AG04449 (cell line): ENCODE measurements around the gene PAFAH1B2.

Experiments used
- CTCF ChIA-PET: fragments of 350-600 bp; formaldehyde crosslinking; extraction: SDS; loops from one replicate; lab custom pipeline; 2021; ENCODE audit warnings: antibody characterized with exemption; lab: Yijun Ruan, JAX
- POLR2A ChIA-PET: fragments of 400-600, 350-600 bp; formaldehyde crosslinking; extraction: SDS; loops from one replicate; lab custom pipeline; 2020; ENCODE audit warnings: antibody characterized with exemption, inconsistent platforms; lab: Yijun Ruan, JAX
- DNase-seq: peaks from one replicate; pipeline ENCODE4 v3.0.0-alpha.2; 2010; ENCODE audit warnings: low read depth, low spot score
- H3K4me3 ChIP-seq: 2 replicates; pipeline ENCODE4 v1.5.1; 2011; ENCODE audit warnings: low read depth, mild to moderate bottlenecking, control low read depth, low read length
- TF ChIP-seq, protein P1 (sequence below): IDR thresholded peaks from one replicate; pipeline ENCODE4 v1.5.1; 2011; ENCODE audit warnings: mild to moderate bottlenecking, moderate library complexity, low read length, control low read depth, inconsistent platforms; ENCODE audit not compliant: insufficient read depth; ENCODE audit errors: missing control alignments

The PAFAH1B2 gene

DNA sequence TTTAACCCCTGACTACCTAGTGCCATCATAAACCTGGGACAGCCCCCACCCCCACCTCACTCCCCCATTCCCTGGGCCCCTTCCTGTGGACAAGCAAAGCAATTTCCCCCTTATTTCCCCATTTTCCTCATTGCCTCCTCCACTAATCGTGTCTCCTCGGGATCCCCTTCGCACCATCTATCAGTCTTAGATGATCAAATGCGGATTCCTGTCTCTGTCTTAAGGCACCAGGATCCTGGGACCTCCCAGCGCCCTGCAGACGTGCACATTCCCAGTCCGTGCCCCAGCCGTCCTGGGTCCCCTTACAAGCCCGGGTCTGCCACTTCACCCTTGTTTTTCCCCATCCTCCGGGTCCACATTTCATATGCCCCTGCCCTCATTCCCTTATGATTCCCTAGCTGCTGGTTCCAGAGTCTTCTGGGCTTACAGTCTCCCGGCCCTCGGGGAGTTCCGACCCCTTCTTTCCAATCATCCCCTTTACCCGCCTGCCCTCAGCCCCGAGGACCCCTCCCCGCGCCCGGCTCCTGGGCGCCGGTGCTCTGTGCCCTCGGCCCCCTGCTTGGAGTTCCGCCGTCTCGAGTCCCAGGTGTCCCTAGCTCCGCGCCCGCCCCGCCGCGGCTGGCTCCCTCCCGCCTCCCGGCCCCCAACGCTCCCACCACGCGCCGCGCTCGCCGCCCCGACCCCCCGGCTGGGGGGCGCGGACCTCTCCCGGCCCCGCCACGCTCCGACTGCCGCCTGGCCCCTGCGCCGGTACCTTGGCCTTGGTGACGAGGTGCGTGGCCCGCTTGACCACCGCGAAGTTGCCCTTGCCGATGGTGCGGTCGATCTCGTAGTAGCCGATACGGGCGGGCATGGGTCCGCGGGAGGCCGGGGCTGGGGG, 46.5 kb upstream of the PAFAH1B2 start:
- TF ChIP-seq, protein P1, sequence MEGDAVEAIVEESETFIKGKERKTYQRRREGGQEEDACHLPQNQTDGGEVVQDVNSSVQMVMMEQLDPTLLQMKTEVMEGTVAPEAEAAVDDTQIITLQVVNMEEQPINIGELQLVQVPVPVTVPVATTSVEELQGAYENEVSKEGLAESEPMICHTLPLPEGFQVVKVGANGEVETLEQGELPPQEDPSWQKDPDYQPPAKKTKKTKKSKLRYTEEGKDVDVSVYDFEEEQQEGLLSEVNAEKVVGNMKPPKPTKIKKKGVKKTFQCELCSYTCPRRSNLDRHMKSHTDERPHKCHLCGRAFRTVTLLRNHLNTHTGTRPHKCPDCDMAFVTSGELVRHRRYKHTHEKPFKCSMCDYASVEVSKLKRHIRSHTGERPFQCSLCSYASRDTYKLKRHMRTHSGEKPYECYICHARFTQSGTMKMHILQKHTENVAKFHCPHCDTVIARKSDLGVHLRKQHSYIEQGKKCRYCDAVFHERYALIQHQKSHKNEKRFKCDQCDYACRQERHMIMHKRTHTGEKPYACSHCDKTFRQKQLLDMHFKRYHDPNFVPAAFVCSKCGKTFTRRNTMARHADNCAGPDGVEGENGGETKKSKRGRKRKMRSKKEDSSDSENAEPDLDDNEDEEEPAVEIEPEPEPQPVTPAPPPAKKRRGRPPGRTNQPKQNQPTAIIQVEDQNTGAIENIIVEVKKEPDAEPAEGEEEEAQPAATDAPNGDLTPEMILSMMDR, result no peak
- CTCF ChIA-PET, result interaction anchor here (0.8 to 20.8 kb wide), 16 partner anchors 7 to 306 kb away, joined by 3 to 472 read pairs (median 6); partner anchors contain the start of genes APOA5 and ZPR1

DNA sequence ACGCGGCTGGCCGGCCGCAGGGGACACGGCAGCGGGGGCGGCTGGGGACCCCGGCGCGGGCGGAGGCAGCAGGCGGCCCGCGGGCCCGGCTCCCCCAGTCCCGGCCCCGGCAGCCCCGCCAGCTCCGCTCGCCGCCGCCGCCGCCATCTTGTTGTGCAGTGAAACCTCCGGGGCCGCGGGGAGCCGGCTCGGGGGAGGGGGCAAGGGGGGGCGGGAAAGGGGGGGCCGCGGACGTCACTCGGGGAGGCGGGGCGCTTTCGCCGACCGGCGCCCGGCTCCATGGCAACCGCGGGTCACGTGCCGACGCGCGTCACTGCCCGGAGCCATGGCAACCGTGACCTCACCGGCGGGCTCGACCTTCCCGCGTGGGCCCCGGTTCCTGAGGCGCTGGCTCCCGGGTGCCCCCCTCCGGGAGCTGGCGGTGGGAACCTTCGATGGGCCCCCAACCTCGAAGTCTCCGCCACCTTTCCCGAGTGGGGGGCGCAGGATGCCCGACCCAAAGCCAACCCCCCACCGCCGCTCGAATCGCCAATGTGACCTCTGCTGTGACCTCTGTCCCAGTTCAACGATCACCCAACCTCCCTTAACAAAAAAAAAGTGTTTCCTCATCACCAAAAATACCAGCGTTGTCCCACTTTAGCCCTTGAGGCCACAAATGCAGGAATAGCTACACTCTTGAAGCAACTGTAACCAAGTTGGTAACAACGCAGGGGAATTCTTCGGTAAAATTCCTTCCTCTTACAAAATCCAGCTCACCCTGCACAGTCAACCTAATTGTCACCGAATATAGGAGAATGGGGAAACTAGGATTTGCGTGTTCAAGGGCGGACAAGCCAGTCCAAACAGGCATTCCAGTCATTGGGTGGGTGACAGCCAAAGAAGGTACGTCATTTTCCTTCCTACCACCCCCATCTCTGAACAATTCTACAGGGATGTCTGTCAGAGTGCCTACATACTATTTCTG, 45.5 kb upstream of the PAFAH1B2 start, which contains the start of gene SIK3:
TSS of gene SIK3 (minus strand) at position 160 of the 964 bp plus-strand sequence. CDS start at position 147, 13 bp downstream.
- no peak for DNase-seq
- peak within 1 kb of the TSS; percentile 83 for H3K4me3 ChIP-seq
- ChIA-PET CTCF (interaction anchor here (0.6 to 20.8 kb wide), 23 partner anchors 8 to 366 kb away, joined by 3 to 472 read pairs (median 4); partner anchors contain the start of genes APOA5 and ZPR1), POLR2A (interaction anchor here (0.6 to 1.7 kb wide), 7 partner anchors 79 to 311 kb away, joined by 3 to 6 read pairs (median 4); partner anchors contain the start of gene ZPR1)
- TF ChIP-seq, protein P1, result peak; percentile 80

More for the DNA sequence above, 46.5 kb upstream of the PAFAH1B2 start:
- no peak for DNase-seq
- H3K4me3 ChIP-seq, result peak overlapping the region; percentile 83
- POLR2A ChIA-PET, result interaction anchor here (0.8 to 1.7 kb wide), 4 partner anchors 209 to 310 kb away, joined by 3 to 6 read pairs (median 6); partner anchors contain the start of gene ZPR1

DNA sequence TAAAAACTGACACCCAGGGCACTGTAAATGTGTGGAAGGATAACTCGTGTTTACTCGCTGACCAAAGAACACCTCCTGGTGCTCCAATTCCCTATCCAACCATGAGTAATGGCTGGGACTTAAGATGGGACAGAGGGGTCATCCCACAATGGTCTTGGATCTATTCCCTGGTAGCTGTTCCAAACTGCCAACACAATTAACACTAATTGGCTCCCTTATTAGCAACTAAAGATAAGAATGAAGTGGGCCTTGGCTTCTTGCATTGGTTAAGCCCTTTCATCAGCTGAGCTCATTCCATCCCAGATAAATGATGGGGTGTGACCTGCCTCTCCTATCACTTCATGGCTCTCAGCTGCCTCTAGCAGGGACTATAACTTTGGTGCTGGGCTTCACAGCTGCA, 44.4 kb upstream of the PAFAH1B2 start:
- ChIA-PET CTCF (interaction anchor here (0.8 to 20.8 kb wide), 13 partner anchors 9 to 368 kb away, joined by 3 to 472 read pairs (median 6); partner anchors contain the start of genes APOA5 and ZPR1), POLR2A (no interaction called here)
- DNase-seq, result no peak
- TF ChIP-seq, protein P1, result no peak
- no peak overlapping the region for H3K4me3 ChIP-seq

DNA sequence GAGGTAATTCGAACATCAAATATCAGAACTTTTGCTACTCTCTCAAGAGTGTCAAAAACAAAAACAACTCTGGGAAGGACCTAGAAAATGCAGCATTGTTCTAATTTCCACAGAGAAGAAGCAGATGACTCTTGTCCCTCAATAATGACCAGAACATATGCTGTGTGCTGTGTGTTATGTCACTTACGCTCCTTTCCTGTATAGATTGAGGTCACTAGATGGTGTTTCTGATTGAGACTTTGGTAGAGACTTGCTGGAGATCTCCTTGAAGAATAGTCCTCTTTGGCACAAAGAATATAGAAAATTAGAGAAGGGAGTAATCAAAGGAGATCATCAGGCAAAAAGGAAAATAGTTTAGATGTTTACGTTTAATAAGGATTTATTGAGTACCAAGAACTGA, 43.5 kb upstream of the PAFAH1B2 start:
- H3K4me3 ChIP-seq, result no peak overlapping the region
- POLR2A ChIA-PET, result no interaction called here
- TF ChIP-seq, protein P1, result no peak
- no peak for DNase-seq
- CTCF ChIA-PET, result interaction anchor here (1.1 to 20.8 kb wide), 5 partner anchors 11 to 357 kb away, joined by 3 to 472 read pairs (median 16); partner anchors contain the start of genes APOA5 and ZPR1

DNA sequence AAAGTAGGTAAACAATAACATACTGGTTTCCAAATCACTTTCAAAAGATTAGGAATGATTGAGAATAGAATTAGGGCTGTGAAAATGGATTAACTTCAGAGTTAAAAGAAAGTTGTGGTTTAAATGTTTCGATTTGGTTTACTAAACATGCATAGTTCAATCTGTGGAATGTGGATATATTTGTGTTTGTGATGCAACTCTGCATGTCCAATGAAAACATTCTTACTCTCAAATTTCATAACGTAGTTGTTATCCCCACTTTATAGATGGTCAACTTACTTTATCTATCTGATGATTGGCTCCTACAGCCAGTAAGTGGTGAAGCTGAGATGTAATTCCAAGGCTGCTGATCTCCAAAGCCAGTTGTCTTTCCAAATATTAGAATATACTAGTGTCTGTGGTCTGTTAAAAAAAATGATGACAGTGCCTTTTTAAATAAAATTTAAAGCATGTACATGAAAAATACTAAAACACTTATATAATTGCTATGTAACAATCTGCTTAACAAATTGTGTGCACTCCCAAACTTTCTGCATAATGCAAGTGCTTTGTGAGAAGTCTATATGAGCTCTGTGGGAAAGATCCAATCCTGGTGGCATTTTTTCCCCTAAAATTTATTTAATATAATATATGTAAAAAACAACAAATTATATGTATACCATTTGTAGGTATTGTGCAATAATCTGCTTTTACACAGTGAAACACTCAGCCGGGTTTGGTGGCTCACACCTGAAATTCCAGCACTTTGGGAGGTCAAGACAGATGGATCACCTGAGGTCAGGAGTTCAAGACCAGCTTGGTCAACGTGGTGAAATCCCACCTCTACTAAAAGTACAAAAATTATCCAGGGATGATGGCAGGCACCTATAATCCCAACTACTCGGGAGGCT, 36.1 kb upstream of the PAFAH1B2 start:
- no peak for DNase-seq
- H3K4me3 ChIP-seq, result no peak overlapping the region
- ChIA-PET POLR2A (no interaction called here), CTCF (interaction anchor here (0.8 to 20.8 kb wide), 11 partner anchors 9 to 374 kb away, joined by 3 to 472 read pairs (median 18); partner anchors contain the start of genes APOA5, SIK3 and ZPR1)
- TF ChIP-seq, protein P1, result no peak
